Transverse colon (tissue), 4 donors: ENCODE results near the gene KLHL25. TPM values are rescaled to one million over a fixed set of nuclear protein-coding genes. Genes with fewer than 3 reads are reported as not detected.

Experiments used
- DNase-seq: peaks from one replicate; pipeline ENCODE4 v3.0.0-alpha.2; 2019
- H3K27ac ChIP-seq, 4 donors: fragments of 200-600 bp; sonication (generic); 2 replicates each; pipeline ENCODE4 v1.5.1; 2016 to 2018; ENCODE audit warnings: inconsistent platforms in 4 of 4
- H3K27me3 ChIP-seq: fragments of 200-600 bp; sonication (generic); 2 replicates; pipeline ENCODE4 v1.5.1; 2017; ENCODE audit warnings: inconsistent platforms
- H3K36me3 ChIP-seq, 4 donors: fragments of 200-600 bp; sonication (generic); 2 replicates each; pipeline ENCODE4 v1.5.1; 2017 to 2019; ENCODE audit warnings: inconsistent platforms in 4 of 4
- H3K4me1 ChIP-seq, 4 donors: fragments of 200-600 bp; sonication (generic); 2 replicates each; pipeline ENCODE4 v1.5.1; 2017 to 2020; ENCODE audit warnings: inconsistent platforms in 4 of 4
- H3K4me3 ChIP-seq, 4 donors: fragments of 200-600 bp; sonication (generic); 1 replicate in 1 of 4; 2 replicates in 3 of 4; pipeline versions ENCODE4 v1.5.1 to v1.6.1; 2017 to 2019; ENCODE audit warnings: inconsistent platforms in 4 of 4
- H3K9me3 ChIP-seq, 2 donors: fragments of 200-600 bp; sonication (generic); 2 replicates each; pipeline ENCODE4 v1.5.1; 2017 to 2019; ENCODE audit warnings: inconsistent platforms in 2 of 2
- EP300 ChIP-seq: sonication (generic); formaldehyde crosslinking; IDR thresholded peaks from one replicate; pipeline ENCODE4 v1.6.1; 2017; ENCODE audit warnings: antibody characterized with exemption, low read depth
- POLR2A ChIP-seq: fragments of 450-650 bp; IDR thresholded peaks from one replicate; pipeline ENCODE4 v1.6.1; 2016; ENCODE audit warnings: antibody characterized with exemption, mild to moderate bottlenecking, moderate library complexity
- POLR2AphosphoS5 ChIP-seq, 3 donors: sonication (generic); formaldehyde crosslinking; IDR thresholded peaks; one replicate each; pipeline ENCODE4 v1.6.1; 2016; ENCODE audit warnings: antibody characterized with exemption in 3 of 3
- WGBS, 2 donors: methylation state at CpG; one replicate each; pipeline ENCODE4 v1.1.5; 2018; ENCODE audit warnings: low coverage in 1 of 2; 5-methylcytosine and 5-hydroxymethylcytosine counted together
- in situ Hi-C, 4 donors: fragments of 200-750 bp; cut with MboI; loops; one replicate each; pipeline versions ENCODE4 v1.15.0 to v1.15.1; 2017; ENCODE audit warnings: low sequenced_read_pairs in 3 of 4, low pct_ligation_motif_present in 1 of 4, low pct_unique_long_range_greater_than_20kb in 1 of 4
- intact Hi-C: fragments of 100-400 bp; cut with DNase I; formaldehyde crosslinking; loops from one replicate; pipeline ENCODE4 v1.15.1; 2023; ENCODE audit warnings: low total_unique reads
- total RNA-seq, 4 donors: library from RNA; depleted of rRNA; stranded (reverse); fragments of >200 nt; gene quantifications; one replicate each; pipeline ENCODE4 v1.1.0, GENCODE V29; 2016
- TF ChIP-seq, protein P1 (sequence below), 5 experiments: fragments of 200-600 bp in 3 of 5; fragments of 450-650 bp in 2 of 5; sonication (generic) in 3 of 5; IDR thresholded peaks; 1 replicate in 2 of 5; 2 replicates in 3 of 5; pipeline ENCODE4 v1.5.1; 2016 to 2017; ENCODE audit warnings: antibody characterized with exemption in 5 of 5, inconsistent platforms in 3 of 5, mild to moderate bottlenecking in 2 of 5, moderate library complexity in 1 of 5

The KLHL25 gene
- total RNA-seq, 4 donors from 2014 or later = 10.1 to 36.0 (median 10.8) TPM

DNA sequence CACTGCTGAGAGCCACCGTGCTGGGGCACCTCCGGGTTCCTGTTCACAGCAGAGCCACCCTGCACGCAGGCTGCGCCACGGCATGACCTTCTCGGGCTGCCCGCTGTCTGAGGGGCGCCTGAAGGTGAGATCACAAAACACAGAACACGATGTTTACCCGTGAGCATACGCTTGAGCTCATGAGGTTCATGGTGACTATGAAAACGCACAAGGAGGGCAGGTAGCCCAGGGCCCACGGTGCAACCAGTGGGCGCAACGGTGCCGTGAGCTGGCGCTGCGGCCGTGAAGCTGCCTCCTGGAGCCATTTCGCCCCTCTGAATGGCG lies 36.1 kb downstream of the KLHL25 start:
- Histone ChIP-seq H3K4me1 (no peaks in the 10 kb centered on the region), H3K4me3 (no peak overlapping the region), H3K27ac (no peak overlapping the region), H3K27me3 (no peaks in the 10 kb centered on the region), H3K9me3 (no peaks in the 10 kb centered on the region), H3K36me3 (no peaks in the 10 kb centered on the region)
- DNase-seq = no peak
- 95% methylated on average over 21 of the region's 21 CpGs; no CpG with 5 or more reads in 1 of the 2 donors for WGBS, 2 donors
- intact Hi-C loops (no loop called here), in situ Hi-C loops (no loop called here)
- TF ChIP-seq POLR2AphosphoS5 (IDR thresholded peaks at IDR 0.05) = no peak
- no peak for TF ChIP-seq EP300
- TF ChIP-seq, protein P1, sequence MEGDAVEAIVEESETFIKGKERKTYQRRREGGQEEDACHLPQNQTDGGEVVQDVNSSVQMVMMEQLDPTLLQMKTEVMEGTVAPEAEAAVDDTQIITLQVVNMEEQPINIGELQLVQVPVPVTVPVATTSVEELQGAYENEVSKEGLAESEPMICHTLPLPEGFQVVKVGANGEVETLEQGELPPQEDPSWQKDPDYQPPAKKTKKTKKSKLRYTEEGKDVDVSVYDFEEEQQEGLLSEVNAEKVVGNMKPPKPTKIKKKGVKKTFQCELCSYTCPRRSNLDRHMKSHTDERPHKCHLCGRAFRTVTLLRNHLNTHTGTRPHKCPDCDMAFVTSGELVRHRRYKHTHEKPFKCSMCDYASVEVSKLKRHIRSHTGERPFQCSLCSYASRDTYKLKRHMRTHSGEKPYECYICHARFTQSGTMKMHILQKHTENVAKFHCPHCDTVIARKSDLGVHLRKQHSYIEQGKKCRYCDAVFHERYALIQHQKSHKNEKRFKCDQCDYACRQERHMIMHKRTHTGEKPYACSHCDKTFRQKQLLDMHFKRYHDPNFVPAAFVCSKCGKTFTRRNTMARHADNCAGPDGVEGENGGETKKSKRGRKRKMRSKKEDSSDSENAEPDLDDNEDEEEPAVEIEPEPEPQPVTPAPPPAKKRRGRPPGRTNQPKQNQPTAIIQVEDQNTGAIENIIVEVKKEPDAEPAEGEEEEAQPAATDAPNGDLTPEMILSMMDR (IDR thresholded peaks at IDR 0.05) = no peak
- TF ChIP-seq POLR2A = no peak

DNA sequence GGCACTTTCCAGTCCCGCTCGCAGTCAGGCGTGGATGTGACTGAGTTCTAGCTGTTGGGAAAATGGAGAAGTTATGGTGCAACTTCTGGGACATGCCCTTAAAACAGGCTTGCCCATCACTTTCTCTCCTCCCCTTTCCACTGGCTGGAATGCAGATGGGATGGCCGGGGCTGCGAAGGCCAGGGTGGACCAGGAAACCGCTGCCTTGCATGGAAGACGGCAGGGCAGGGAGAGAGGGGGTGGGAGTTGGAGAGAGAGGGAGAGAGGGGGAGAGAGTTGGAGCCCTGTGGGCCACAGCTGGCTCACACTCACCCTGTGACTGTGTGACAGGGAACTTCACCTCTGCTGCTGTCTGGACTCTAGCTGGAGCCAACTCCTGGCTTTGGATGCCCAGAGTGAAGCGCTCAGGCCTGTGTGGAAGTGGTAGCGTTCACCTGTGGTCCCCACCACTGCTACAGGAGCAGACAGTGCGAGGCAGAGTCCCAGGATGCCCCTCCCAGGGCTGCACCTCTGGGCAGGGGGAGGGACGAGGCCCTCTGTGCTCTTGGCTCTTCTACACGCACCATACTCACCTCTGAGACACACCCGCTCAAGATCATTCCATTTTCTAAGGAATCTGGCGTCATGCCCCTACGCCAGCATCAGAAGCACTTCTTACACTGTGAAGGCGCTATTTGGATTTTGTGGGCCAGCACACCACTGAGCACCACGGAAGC lies 36.6 kb downstream of the KLHL25 start:
- H3K36me3 ChIP-seq = no peaks in the 10 kb centered on the region

GRCh38 chr15:85757073-85757938 lies 37.4 kb downstream of the KLHL25 start:
- intact Hi-C loops = no loop called here
- Histone ChIP-seq H3K36me3 (no peaks in the 10 kb centered on the region), H3K27ac (no peak overlapping the region), H3K4me1 (peaks cover 0 to 2% (median 0%) of the 10 kb centered on the region in 4 donors), H3K9me3 (no peaks in the 10 kb centered on the region), H3K4me3 (no peak overlapping the region), H3K27me3 (no peaks in the 10 kb centered on the region)
- no peak for DNase-seq
- 78 to 91% methylated on average over 5 to 13 of the region's 13 CpGs for WGBS, 2 donors
- in situ Hi-C loops = no loop called here
- no peak for TF ChIP-seq POLR2A
- TF ChIP-seq, protein P1 (IDR thresholded peaks at IDR 0.05) = no peak

More for the DNA sequence above, 36.6 kb downstream of the KLHL25 start:
- 40 to 93% methylated on average over 2 to 17 of the region's 17 CpGs for whole genome bisulfite sequencing, 2 donors
- intact Hi-C loops (no loop called here), in situ Hi-C loops (no loop called here)
- no peak overlapping the region for H3K4me3 ChIP-seq
- H3K27ac ChIP-seq = no peak overlapping the region
- H3K4me1 ChIP-seq = no peaks in the 10 kb centered on the region
- TF ChIP-seq, protein P1 (IDR thresholded peaks at IDR 0.05) = no peak
- TF ChIP-seq POLR2A (no peak), EP300 (no peak), POLR2AphosphoS5 (IDR thresholded peaks at IDR 0.05) (no peak)
- H3K27me3 ChIP-seq = no peaks in the 10 kb centered on the region
- no peak for DNase-seq
- no peaks in the 10 kb centered on the region for H3K9me3 ChIP-seq

GRCh38 chr15:85756411-85757072 lies 38.2 kb downstream of the KLHL25 start:
- H3K4me1 ChIP-seq = peaks cover 0 to 3% (median 2%) of the 10 kb centered on the region in 4 donors
- intact Hi-C loops = no loop called here
- no peak for DNase-seq

More at GRCh38 chr15:85756411-85757072, 38.2 kb downstream of the KLHL25 start:
- WGBS, 2 donors = 95% methylated on average over 9 of the region's 9 CpGs; no CpG with 5 or more reads in 1 of the 2 donors
- no peak overlapping the region for H3K27ac ChIP-seq
- no peak for TF ChIP-seq POLR2A
- no peak for TF ChIP-seq EP300
- TF ChIP-seq, protein P1 (IDR thresholded peaks at IDR 0.05) = no peak
- TF ChIP-seq POLR2AphosphoS5 (IDR thresholded peaks at IDR 0.05) = no peak
- no peak overlapping the region for H3K4me3 ChIP-seq
- no peaks in the 10 kb centered on the region for H3K27me3 ChIP-seq
- no peaks in the 10 kb centered on the region for H3K36me3 ChIP-seq
- in situ Hi-C loops = no loop called here
- no peaks in the 10 kb centered on the region for H3K9me3 ChIP-seq
